Bladder microvascular endothelial cell (primary cell): ENCODE data around the gene PHACTR1. TPM values are rescaled to one million over a fixed set of nuclear protein-coding genes. Genes with fewer than 3 reads are reported as not detected.

Experiments
- total RNA-seq: library from RNA; depleted of rRNA; stranded (reverse); fragments of >200 nt; gene quantifications from 2 replicates; pipeline ENCODE4 v1.2.3, GENCODE V29; 2014

Gene PHACTR1
- 1.9 and 2.7 TPM in 2 replicates for total RNA-seq

DNA sequence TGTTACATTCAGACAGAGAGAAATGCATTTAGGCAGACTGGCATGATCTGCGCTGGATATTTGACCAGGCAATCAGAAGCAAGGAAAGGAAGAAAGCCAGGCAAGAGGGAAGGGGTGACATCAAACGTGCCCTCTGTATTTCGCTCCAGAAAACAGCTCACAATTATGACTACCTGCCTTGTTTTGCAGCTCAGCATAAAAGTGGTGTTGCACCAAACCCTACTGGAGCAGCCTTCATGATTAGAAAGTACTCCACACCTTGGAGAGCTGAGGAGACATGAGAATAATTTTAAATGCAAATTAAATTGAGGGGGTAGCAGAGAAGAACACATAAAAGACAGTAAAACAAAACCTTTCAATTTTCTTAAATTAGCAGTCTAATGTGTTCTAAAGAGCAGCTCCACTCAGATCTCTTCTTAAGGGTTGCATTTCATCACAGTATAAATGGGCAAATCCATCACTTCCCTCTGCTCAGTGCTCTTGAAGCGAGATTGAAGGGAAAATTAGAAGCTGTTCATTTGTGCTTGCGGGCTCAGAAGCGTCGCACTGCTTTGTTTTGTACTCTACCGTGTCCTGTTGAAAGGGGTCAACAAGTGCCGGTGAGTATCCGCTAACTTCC, at the start of gene PHACTR1:
TSS of gene PHACTR1 (plus strand) at position 470 of the 619 bp plus-strand sequence.

DNA sequence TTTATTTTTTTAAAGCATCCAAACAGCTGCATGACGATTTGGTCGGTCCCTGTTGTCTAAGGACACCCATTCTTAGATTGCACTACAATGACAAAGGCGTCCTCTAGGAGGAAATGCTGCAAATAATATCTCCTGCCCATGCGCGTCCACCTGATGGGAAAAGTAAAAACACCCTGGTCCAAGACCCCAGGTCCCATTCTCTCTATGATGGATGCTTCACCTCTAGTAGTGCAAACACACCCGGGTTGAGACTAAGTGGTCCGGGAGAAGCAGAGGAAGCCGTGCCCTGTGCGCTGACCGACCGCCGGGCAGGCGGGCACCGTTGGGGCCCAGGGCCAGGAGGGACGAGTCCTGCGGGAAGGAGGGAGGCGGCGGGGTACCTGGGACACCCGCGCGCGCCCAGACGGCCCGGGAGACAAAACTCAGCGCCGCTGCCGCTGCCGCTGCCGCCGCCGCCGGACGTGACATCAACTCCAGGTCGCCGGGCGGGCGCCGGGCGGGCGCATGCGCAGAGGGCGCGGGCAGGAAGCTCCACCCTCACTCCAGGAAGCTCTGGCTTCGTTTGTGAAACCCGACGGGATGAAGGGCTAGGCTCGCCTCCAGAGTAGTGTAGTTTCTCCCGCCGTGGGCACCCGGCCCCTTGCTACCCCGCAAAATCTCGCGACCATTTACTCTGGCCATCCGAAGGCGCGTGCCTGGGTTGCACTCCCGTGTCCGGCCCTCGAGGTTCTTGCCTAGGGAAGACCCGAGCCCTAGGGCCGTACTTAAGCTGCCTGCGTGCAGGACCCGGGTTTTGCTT, 611.7 kb downstream of the PHACTR1 start, which contains the start of gene TBC1D7:
TSS of gene TBC1D7 (minus strand) at position 462 of the 799 bp plus-strand sequence. CDS start 1,639 bp downstream, outside the sequence.

